ENCODE results near the gene FAM47C.
"Not testable (repeated sequence)": the region's sequence is repeated elsewhere in the genome, so short reads cannot be mapped to it uniquely, and the experiment has no call there.

DNA sequence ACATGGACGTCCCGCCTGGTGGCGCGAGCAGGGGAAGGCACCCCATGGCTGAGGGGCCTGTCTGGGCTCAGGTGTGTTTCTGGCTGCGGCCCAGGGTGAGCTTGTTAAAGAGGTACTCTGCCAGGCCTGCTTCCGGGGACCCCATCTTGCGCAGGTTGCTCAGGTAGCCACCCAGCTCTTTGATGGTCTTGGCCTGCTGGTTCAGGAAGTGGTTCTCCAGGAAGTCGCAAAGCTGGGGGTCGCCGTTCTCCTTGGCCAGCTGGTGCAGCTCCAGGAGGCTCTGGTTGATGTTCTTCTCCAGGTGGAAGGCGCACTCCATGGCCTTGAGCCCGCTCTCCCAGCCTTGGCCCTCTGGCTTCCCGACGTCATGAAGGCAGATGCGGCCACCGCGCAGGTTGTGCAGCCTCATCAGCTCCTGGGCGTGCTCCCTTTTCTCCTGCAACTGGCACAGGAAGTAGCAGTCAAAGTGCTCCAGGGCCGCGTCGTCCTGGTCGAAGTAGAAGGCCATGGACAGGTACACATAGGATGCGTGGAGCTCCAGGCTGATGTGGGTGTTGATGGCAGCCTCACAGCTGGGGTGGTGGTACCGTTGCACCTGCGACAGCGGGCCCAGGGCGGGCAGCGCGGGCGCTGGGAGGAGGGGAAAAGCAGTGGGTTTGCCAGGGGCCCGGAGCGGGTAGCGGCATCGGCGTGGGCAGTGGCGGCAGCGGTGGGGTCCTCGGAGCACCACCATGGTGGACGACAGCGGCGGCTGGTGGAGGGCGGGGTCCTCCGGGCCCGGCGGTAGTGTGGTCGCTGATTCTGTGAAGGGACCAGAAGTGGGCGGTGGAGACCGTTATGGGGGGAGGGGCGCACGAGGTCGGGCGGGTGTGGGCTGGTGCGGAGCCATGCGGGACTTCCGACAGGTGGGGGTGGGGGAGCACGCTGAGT is 35.1 kb downstream of the FAM47C start:
- TF ChIP-seq EZH2 (optimal IDR thresholded peaks at IDR 0.05; ENCODE audit: low read depth, low read length); CTCF (IDR thresholded peaks at IDR 0.05; ENCODE audit: low read length); EZH2phosphoT487 (IDR thresholded peaks at IDR 0.05; ENCODE audit: low read length): not testable (repeated sequence)

Data from MM.1S (cell line).